Liver (tissue), 9 donors: Measurements from ENCODE around the gene CFDP1. TPM values are rescaled to one million over a fixed set of nuclear protein-coding genes. Genes with fewer than 3 reads are reported as not detected.
A peak's percentile ranks its signal among the peaks of the same experiment; 100 is the strongest.

ENCODE experiments used
- DNase-seq: peaks from one replicate; pipeline ENCODE4 v3.0.0-alpha.2; 2017; ENCODE audit warnings: low spot score
- H3K27ac ChIP-seq, 2 donors: one replicate each; pipeline ENCODE4 v1.7.0; 2013; ENCODE audit warnings: inconsistent platforms in 2 of 2, low read length in 2 of 2, control low read depth in 1 of 2, low read depth in 1 of 2, mild to moderate bottlenecking in 1 of 2
- H3K27me3 ChIP-seq, 4 donors: one replicate each; pipeline versions ENCODE4 v1.6.1 to v1.7.0; 2013; ENCODE audit warnings: low read length in 3 of 4, inconsistent platforms in 1 of 4, mild to moderate bottlenecking in 1 of 4, moderate library complexity in 1 of 4; ENCODE audit not compliant: control insufficient read depth in 4 of 4, insufficient read depth in 4 of 4
- H3K36me3 ChIP-seq, 4 donors: one replicate each; pipeline versions ENCODE4 v1.6.1 to v1.7.0; 2013; ENCODE audit warnings: low read length in 3 of 4, mild to moderate bottlenecking in 3 of 4, low read depth in 1 of 4, moderate library complexity in 1 of 4; ENCODE audit not compliant: control insufficient read depth in 4 of 4, insufficient read depth in 3 of 4
- H3K4me1 ChIP-seq, 4 donors: one replicate each; pipeline versions ENCODE4 v1.6.1 to v1.7.0; 2013; ENCODE audit warnings: low read length in 3 of 4, mild to moderate bottlenecking in 3 of 4, moderate library complexity in 1 of 4; ENCODE audit not compliant: control insufficient read depth in 4 of 4, insufficient read depth in 4 of 4
- H3K4me3 ChIP-seq, 3 donors: one replicate each; pipeline versions ENCODE4 v1.6.1 to v1.7.0; 2013; ENCODE audit warnings: low read length in 3 of 3, control low read depth in 1 of 3, low read depth in 1 of 3, mild to moderate bottlenecking in 1 of 3
- H3K9ac ChIP-seq, 2 donors: one replicate each; pipeline ENCODE4 v1.7.0; 2013; ENCODE audit warnings: low read length in 2 of 2, mild to moderate bottlenecking in 2 of 2, moderate library complexity in 2 of 2, control low read depth in 1 of 2, low read depth in 1 of 2
- H3K9me3 ChIP-seq, 4 donors: one replicate each; pipeline versions ENCODE4 v1.6.1 to v1.7.0; 2013; ENCODE audit warnings: low read length in 3 of 4; ENCODE audit not compliant: control insufficient read depth in 4 of 4
- EGR1 ChIP-seq, 2 donors: IDR thresholded peaks; 2 replicates each; pipeline ENCODE4 v1.6.1; 2016 to 2018; ENCODE audit warnings: antibody characterized with exemption in 2 of 2, low read depth in 2 of 2
- FOXA1 ChIP-seq: IDR thresholded peaks from 2 replicates; pipeline ENCODE4 v1.6.1; 2016; ENCODE audit warnings: antibody characterized with exemption
- FOXA2 ChIP-seq: IDR thresholded peaks from 2 replicates; pipeline ENCODE4 v1.6.1; 2016; ENCODE audit warnings: antibody characterized with exemption
- GABPA ChIP-seq, 2 donors: IDR thresholded peaks in 1 of 2; conservative IDR thresholded peaks in 1 of 2; 2 replicates each; pipeline ENCODE4 v1.6.1; 2016; ENCODE audit warnings: antibody characterized with exemption in 2 of 2, mild to moderate bottlenecking in 1 of 2, moderate library complexity in 1 of 2
- HNF4A ChIP-seq, 2 donors: conservative IDR thresholded peaks; 2 replicates each; pipeline ENCODE4 v1.6.1; 2016; ENCODE audit warnings: antibody characterized with exemption in 2 of 2, mild to moderate bottlenecking in 2 of 2
- HNF4G ChIP-seq: IDR thresholded peaks from 2 replicates; pipeline ENCODE4 v1.6.1; 2016; ENCODE audit warnings: antibody characterized with exemption
- JUND ChIP-seq, 2 donors: IDR thresholded peaks; 2 replicates each; pipeline ENCODE4 v1.6.1; 2016; ENCODE audit warnings: antibody characterized with exemption in 2 of 2
- NR2F2 ChIP-seq: IDR thresholded peaks from 2 replicates; pipeline ENCODE4 v1.6.1; 2016; ENCODE audit warnings: antibody characterized with exemption
- RAD21 ChIP-seq, 2 donors: IDR thresholded peaks; 2 replicates each; pipeline ENCODE4 v1.6.1; 2016; ENCODE audit warnings: antibody characterized with exemption in 2 of 2, mild to moderate bottlenecking in 2 of 2
- RXRA ChIP-seq, 2 donors: IDR thresholded peaks; 2 replicates each; pipeline ENCODE4 v1.6.1; 2017 to 2018; ENCODE audit warnings: antibody characterized with exemption in 2 of 2, mild to moderate bottlenecking in 1 of 2
- SP1 ChIP-seq: IDR thresholded peaks from 2 replicates; pipeline ENCODE4 v1.6.1; 2018; ENCODE audit warnings: antibody characterized with exemption, mild to moderate bottlenecking
- TAF1 ChIP-seq: conservative IDR thresholded peaks from 2 replicates; pipeline ENCODE4 v1.6.1; 2016; ENCODE audit warnings: antibody characterized with exemption, mild to moderate bottlenecking
- YY1 ChIP-seq: IDR thresholded peaks from 2 replicates; pipeline ENCODE4 v1.6.1; 2016; ENCODE audit warnings: antibody characterized with exemption, mild to moderate bottlenecking
- WGBS: extraction: QIAGEN DNeasy Blood & Tissue Kit; methylation state at CpG from one replicate; pipeline ENCODE4 v1.1.7; 2013; 5-methylcytosine and 5-hydroxymethylcytosine counted together
- polyA plus RNA-seq, 2 donors: library from polyadenylated mRNA; stranded (reverse) in 1 of 2; unstranded in 1 of 2; fragments of 200-250 nt in 1 of 2; fragments of >200 nt in 1 of 2; fragmentation: Nextera tagmentation in 1 of 2; extraction: Ambion mirVana in 1 of 2; gene quantifications; one replicate each; pipeline versions ENCODE4 v1.2.1 to v1.2.3, GENCODE V29; 2013 to 2015
- total RNA-seq, 2 donors: library from RNA; depleted of rRNA; stranded (reverse); fragments of >200 nt; gene quantifications; one replicate each; pipeline ENCODE4 v1.2.3, GENCODE V29; 2014
- TF ChIP-seq, protein P1 (sequence below): IDR thresholded peaks from 2 replicates; pipeline ENCODE4 v1.6.1; 2016; ENCODE audit warnings: antibody characterized with exemption
- TF ChIP-seq, protein P2 (sequence below): IDR thresholded peaks from 2 replicates; pipeline ENCODE4 v1.6.1; 2016; ENCODE audit warnings: antibody characterized with exemption
- TF ChIP-seq, protein P3 (sequence below): IDR thresholded peaks from 2 replicates; pipeline ENCODE4 v1.6.1; 2016; ENCODE audit warnings: antibody characterized with exemption, mild to moderate bottlenecking
- TF ChIP-seq, protein P4 (sequence below): IDR thresholded peaks from 2 replicates; pipeline ENCODE4 v1.6.1; 2016; ENCODE audit warnings: antibody characterized with exemption
- TF ChIP-seq, protein P5 (sequence below): fragments of 150-350 bp; IDR thresholded peaks from 2 replicates; pipeline ENCODE4 v1.5.1; 2017; ENCODE audit warnings: improper control_type of control experiment, low read depth, low read length; ENCODE audit not compliant: missing input control
- donor health status: healthy.
- donor health status: healthy.
- donor health status: healthy.
- donor health status: healthy.
- donor health status: healthy.

The CFDP1 gene
- total and polyA plus RNA-seq, 4 donors, result 20.5 to 49.2 (median 33.9) TPM

DNA sequence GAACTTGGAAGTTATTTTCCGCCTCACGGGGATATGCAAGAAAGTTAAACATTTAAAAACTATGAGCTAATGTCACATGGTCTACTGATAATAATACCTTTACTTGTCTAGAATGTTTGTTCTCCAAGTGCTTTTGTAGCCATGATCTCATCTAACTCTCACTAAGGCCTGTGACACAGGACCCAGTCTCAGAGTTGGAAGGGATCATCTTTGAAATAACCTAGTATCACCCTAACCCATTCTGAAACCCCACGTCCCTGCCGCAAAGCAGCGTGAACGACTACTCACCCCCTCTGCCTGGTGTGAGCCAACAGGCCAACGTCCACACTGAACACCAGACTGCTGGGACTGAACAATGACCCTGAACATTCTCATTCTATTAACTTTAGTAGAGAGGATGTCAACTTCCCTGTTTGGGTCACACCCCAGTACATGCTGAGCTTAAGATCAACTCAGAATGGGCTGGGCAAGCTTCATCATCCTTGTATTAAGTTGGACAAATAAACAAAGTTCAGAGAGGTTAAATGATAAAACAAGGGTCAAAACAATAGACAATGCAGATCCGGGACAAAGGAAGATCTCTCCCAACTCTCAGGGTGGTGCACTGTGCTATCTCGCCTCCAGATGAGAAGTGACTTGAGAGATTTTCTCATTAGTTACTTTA, 127.1 kb downstream of the CFDP1 start:
- DNase-seq, result peak; percentile 48
- TF ChIP-seq GABPA (IDR thresholded peaks at IDR 0.05 in 1 of 2, conservative IDR thresholded peaks at IDR 0.05 in 1 of 2) (no peak), HNF4A (conservative IDR thresholded peaks at IDR 0.05) (peak; percentile 93 to 97), JUND (IDR thresholded peaks at IDR 0.05) (peak; percentile 29 to 89), TAF1 (peak; percentile 82), SP1 (peak; percentile 91), RAD21 (IDR thresholded peaks at IDR 0.05) (peak in 1 of 2 donors; percentile 51), RXRA (IDR thresholded peaks at IDR 0.05) (peak; percentile 85 to 95), FOXA2 (peak; percentile 68), FOXA1 (peak; percentile 53), NR2F2 (peak; percentile 91), YY1 (peak; percentile 78), EGR1 (IDR thresholded peaks at IDR 0.05; ENCODE audit: low read depth in 2 of 2) (no peak), HNF4G (peak; percentile 68)
- TF ChIP-seq, protein P1, sequence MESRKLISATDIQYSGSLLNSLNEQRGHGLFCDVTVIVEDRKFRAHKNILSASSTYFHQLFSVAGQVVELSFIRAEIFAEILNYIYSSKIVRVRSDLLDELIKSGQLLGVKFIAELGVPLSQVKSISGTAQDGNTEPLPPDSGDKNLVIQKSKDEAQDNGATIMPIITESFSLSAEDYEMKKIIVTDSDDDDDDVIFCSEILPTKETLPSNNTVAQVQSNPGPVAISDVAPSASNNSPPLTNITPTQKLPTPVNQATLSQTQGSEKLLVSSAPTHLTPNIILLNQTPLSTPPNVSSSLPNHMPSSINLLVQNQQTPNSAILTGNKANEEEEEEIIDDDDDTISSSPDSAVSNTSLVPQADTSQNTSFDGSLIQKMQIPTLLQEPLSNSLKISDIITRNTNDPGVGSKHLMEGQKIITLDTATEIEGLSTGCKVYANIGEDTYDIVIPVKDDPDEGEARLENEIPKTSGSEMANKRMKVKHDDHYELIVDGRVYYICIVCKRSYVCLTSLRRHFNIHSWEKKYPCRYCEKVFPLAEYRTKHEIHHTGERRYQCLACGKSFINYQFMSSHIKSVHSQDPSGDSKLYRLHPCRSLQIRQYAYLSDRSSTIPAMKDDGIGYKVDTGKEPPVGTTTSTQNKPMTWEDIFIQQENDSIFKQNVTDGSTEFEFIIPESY, result peak; percentile 83
- TF ChIP-seq, protein P2, sequence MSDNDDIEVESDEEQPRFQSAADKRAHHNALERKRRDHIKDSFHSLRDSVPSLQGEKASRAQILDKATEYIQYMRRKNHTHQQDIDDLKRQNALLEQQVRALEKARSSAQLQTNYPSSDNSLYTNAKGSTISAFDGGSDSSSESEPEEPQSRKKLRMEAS, result peak; percentile 79
- TF ChIP-seq, protein P3, sequence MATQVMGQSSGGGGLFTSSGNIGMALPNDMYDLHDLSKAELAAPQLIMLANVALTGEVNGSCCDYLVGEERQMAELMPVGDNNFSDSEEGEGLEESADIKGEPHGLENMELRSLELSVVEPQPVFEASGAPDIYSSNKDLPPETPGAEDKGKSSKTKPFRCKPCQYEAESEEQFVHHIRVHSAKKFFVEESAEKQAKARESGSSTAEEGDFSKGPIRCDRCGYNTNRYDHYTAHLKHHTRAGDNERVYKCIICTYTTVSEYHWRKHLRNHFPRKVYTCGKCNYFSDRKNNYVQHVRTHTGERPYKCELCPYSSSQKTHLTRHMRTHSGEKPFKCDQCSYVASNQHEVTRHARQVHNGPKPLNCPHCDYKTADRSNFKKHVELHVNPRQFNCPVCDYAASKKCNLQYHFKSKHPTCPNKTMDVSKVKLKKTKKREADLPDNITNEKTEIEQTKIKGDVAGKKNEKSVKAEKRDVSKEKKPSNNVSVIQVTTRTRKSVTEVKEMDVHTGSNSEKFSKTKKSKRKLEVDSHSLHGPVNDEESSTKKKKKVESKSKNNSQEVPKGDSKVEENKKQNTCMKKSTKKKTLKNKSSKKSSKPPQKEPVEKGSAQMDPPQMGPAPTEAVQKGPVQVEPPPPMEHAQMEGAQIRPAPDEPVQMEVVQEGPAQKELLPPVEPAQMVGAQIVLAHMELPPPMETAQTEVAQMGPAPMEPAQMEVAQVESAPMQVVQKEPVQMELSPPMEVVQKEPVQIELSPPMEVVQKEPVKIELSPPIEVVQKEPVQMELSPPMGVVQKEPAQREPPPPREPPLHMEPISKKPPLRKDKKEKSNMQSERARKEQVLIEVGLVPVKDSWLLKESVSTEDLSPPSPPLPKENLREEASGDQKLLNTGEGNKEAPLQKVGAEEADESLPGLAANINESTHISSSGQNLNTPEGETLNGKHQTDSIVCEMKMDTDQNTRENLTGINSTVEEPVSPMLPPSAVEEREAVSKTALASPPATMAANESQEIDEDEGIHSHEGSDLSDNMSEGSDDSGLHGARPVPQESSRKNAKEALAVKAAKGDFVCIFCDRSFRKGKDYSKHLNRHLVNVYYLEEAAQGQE, result peak; percentile 90
- TF ChIP-seq, protein P4, sequence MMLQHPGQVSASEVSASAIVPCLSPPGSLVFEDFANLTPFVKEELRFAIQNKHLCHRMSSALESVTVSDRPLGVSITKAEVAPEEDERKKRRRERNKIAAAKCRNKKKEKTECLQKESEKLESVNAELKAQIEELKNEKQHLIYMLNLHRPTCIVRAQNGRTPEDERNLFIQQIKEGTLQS, result no peak
- TF ChIP-seq, protein P5, sequence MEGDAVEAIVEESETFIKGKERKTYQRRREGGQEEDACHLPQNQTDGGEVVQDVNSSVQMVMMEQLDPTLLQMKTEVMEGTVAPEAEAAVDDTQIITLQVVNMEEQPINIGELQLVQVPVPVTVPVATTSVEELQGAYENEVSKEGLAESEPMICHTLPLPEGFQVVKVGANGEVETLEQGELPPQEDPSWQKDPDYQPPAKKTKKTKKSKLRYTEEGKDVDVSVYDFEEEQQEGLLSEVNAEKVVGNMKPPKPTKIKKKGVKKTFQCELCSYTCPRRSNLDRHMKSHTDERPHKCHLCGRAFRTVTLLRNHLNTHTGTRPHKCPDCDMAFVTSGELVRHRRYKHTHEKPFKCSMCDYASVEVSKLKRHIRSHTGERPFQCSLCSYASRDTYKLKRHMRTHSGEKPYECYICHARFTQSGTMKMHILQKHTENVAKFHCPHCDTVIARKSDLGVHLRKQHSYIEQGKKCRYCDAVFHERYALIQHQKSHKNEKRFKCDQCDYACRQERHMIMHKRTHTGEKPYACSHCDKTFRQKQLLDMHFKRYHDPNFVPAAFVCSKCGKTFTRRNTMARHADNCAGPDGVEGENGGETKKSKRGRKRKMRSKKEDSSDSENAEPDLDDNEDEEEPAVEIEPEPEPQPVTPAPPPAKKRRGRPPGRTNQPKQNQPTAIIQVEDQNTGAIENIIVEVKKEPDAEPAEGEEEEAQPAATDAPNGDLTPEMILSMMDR, result no peak
- peaks cover 3 to 18% (median 9%) of the 10 kb centered on the region in 4 donors for H3K4me1 ChIP-seq
- peaks cover 0 to 6% (median 4%) of the 10 kb centered on the region in 4 donors for H3K36me3 ChIP-seq
- H3K27ac ChIP-seq, result peak overlapping the region; percentile 92
- 31% methylated on average over 9 of the region's 9 CpGs for WGBS
- H3K27me3 ChIP-seq, result no peaks in the 10 kb centered on the region
- H3K9ac ChIP-seq, result peak overlapping the region; percentile 40 to 88
- no peaks in the 10 kb centered on the region for H3K9me3 ChIP-seq
- peak overlapping the region in 1 of 3 donors; percentile 20 for H3K4me3 ChIP-seq
